ENCODE results near the gene ETNPPL. TPM values are rescaled to one million over a fixed set of nuclear protein-coding genes. Genes with fewer than 3 reads are reported as not detected.

Gene ETNPPL
- total RNA-seq, 8 experiments from 2014 or later: 0.16 to 53.0 (median 0.62) TPM; not detected in 3

GRCh38 chr4:108709234-108709633 is 53.6 kb downstream of the ETNPPL start:
- WGBS, 10 experiments: 25 to 100% (median 87%) methylated on average over 1 to 5 of the region's 10 CpGs; no CpG with 5 or more reads in 2 of the 10 experiments
- Histone ChIP-seq H3K4me3 (no peak overlapping the region), H3K27ac (no peak overlapping the region), H3K4me1 (replicated peaks in 1 of 2) (no peaks in the 10 kb centered on the region)
- in situ Hi-C loops (cut with MboI; ENCODE audit: low pct_unique_long_range_greater_than_20kb in 2 of 9, low sequenced_read_pairs in 9 of 9, unreplicated experiment in 9 of 9): no loop called here
- ATAC-seq (replicated peaks in 6 of 8): no peak

GRCh38 chr4:108706289-108706688 is 56.6 kb downstream of the ETNPPL start:
- peak in 5 of 8 experiments; percentile 42 to 98 (median 46) for ATAC-seq (replicated peaks in 6 of 8)
- WGBS, 10 experiments: 14 to 83% (median 51%) methylated on average over 1 to 4 of the region's 4 CpGs; no CpG with 5 or more reads in 2 of the 10 experiments
- H3K27ac ChIP-seq: no peak overlapping the region
- H3K4me1 ChIP-seq (replicated peaks in 1 of 2): no peaks in the 10 kb centered on the region
- in situ Hi-C loops (cut with MboI; ENCODE audit: low pct_unique_long_range_greater_than_20kb in 2 of 9, low sequenced_read_pairs in 9 of 9, unreplicated experiment in 9 of 9): no loop called here
- H3K4me3 ChIP-seq: no peak overlapping the region

GRCh38 chr4:108703966-108704365 is 58.9 kb downstream of the ETNPPL start:
- Histone ChIP-seq H3K4me3 (no peak overlapping the region), H3K4me1 (replicated peaks in 1 of 2) (no peaks in the 10 kb centered on the region), H3K27ac (no peak overlapping the region)
- in situ Hi-C loops (cut with MboI; ENCODE audit: low pct_unique_long_range_greater_than_20kb in 2 of 9, low sequenced_read_pairs in 9 of 9, unreplicated experiment in 9 of 9): no loop called here
- 50 to 100% (median 85%) methylated on average over 1 to 2 of the region's 2 CpGs; no CpG with 5 or more reads in 3 of the 10 experiments for WGBS, 10 experiments
- ATAC-seq (replicated peaks in 6 of 8): no peak

- in situ Hi-C loops (cut with MboI; ENCODE audit: low pct_unique_long_range_greater_than_20kb in 2 of 9, low sequenced_read_pairs in 9 of 9, unreplicated experiment in 9 of 9): no loop called here
- Histone ChIP-seq H3K27ac (no peak overlapping the region), H3K4me1 (replicated peaks in 1 of 2) (no peaks in the 10 kb centered on the region), H3K4me3 (no peak overlapping the region)
- ATAC-seq (replicated peaks in 6 of 8): no peak
Measured at GRCh38 chr4:108703370-108703769, 59.5 kb downstream of the ETNPPL start.

GRCh38 chr4:108702960-108703359 is 59.9 kb downstream of the ETNPPL start:
- no peak for ATAC-seq (replicated peaks in 6 of 8)
- Histone ChIP-seq H3K4me3 (no peak overlapping the region), H3K27ac (no peak overlapping the region), H3K4me1 (replicated peaks in 1 of 2) (no peaks in the 10 kb centered on the region)
- in situ Hi-C loops (cut with MboI; ENCODE audit: low pct_unique_long_range_greater_than_20kb in 2 of 9, low sequenced_read_pairs in 9 of 9, unreplicated experiment in 9 of 9): no loop called here
- WGBS, 10 experiments: 0 to 100% (median 68%) methylated on average over 1 to 3 of the region's 3 CpGs; no CpG with 5 or more reads in 1 of the 10 experiments

- 0 to 100% (median 74%) methylated on average over 1 of the region's 1 CpG; no CpG with 5 or more reads in 4 of the 10 experiments for WGBS, 10 experiments
- Histone ChIP-seq H3K4me3 (no peak overlapping the region), H3K27ac (no peak overlapping the region), H3K4me1 (replicated peaks in 1 of 2) (peaks cover 0 to 3% of the 10 kb centered on the region in 2 donors)
- in situ Hi-C loops (cut with MboI; ENCODE audit: low pct_unique_long_range_greater_than_20kb in 2 of 9, low sequenced_read_pairs in 9 of 9, unreplicated experiment in 9 of 9): no loop called here
- ATAC-seq (replicated peaks in 6 of 8): peak in 2 of 8 experiments; percentile 22 to 34
Measured at GRCh38 chr4:108700081-108700757, 62.6 kb downstream of the ETNPPL start.

- H3K4me3 ChIP-seq: no peak overlapping the region
- no peak for ATAC-seq (replicated peaks in 6 of 8)
- peaks cover 0 to 3% of the 10 kb centered on the region in 2 donors for H3K4me1 ChIP-seq (replicated peaks in 1 of 2)
- in situ Hi-C loops (cut with MboI; ENCODE audit: low pct_unique_long_range_greater_than_20kb in 2 of 9, low sequenced_read_pairs in 9 of 9, unreplicated experiment in 9 of 9): loop anchor here in 2 of 9 experiments (25.0 kb wide), 2 partner anchors 616 to 691 kb away; partner anchors contain the start of gene COL25A1 (in 1 of the 2)
- H3K27ac ChIP-seq: no peak overlapping the region
- WGBS, 10 experiments: 69 to 93% (median 77%) methylated on average over 2 to 3 of the region's 3 CpGs; no CpG with 5 or more reads in 2 of the 10 experiments
Measured at GRCh38 chr4:108696160-108696559, 66.7 kb downstream of the ETNPPL start.

GRCh38 chr4:108695062-108695461 is 67.8 kb downstream of the ETNPPL start:
- in situ Hi-C loops (cut with MboI; ENCODE audit: low pct_unique_long_range_greater_than_20kb in 2 of 9, low sequenced_read_pairs in 9 of 9, unreplicated experiment in 9 of 9): loop anchor here in 2 of 9 experiments (25.0 kb wide), 2 partner anchors 617 to 692 kb away; partner anchors contain the start of gene COL25A1 (in 1 of the 2)
- H3K27ac ChIP-seq: no peak overlapping the region
- 80 to 100% (median 100%) methylated on average over 1 of the region's 1 CpG; no CpG with 5 or more reads in 5 of the 10 experiments for WGBS, 10 experiments
- no peak for ATAC-seq (replicated peaks in 6 of 8)
- peaks cover 0 to 3% of the 10 kb centered on the region in 2 donors for H3K4me1 ChIP-seq (replicated peaks in 1 of 2)
- H3K4me3 ChIP-seq: no peak overlapping the region

GRCh38 chr4:108694423-108694822 is 68.4 kb downstream of the ETNPPL start:
- peaks cover 0 to 3% of the 10 kb centered on the region in 2 donors for H3K4me1 ChIP-seq (replicated peaks in 1 of 2)
- in situ Hi-C loops (cut with MboI; ENCODE audit: low pct_unique_long_range_greater_than_20kb in 2 of 9, low sequenced_read_pairs in 9 of 9, unreplicated experiment in 9 of 9): loop anchor here in 2 of 9 experiments (25.0 kb wide), 2 partner anchors 618 to 693 kb away; partner anchors contain the start of gene COL25A1 (in 1 of the 2)
- no peak overlapping the region for H3K4me3 ChIP-seq
- 56 to 100% (median 88%) methylated on average over 1 to 3 of the region's 3 CpGs for WGBS, 10 experiments
- no peak overlapping the region for H3K27ac ChIP-seq
- no peak for ATAC-seq (replicated peaks in 6 of 8)

- 60 to 92% (median 79%) methylated on average over 1 to 3 of the region's 3 CpGs; no CpG with 5 or more reads in 4 of the 10 experiments for WGBS, 10 experiments
- H3K4me3 ChIP-seq: no peak overlapping the region
- in situ Hi-C loops (cut with MboI; ENCODE audit: low pct_unique_long_range_greater_than_20kb in 2 of 9, low sequenced_read_pairs in 9 of 9, unreplicated experiment in 9 of 9): loop anchor here in 2 of 9 experiments (25.0 kb wide), 2 partner anchors 618 to 693 kb away; partner anchors contain the start of gene COL25A1 (in 1 of the 2)
- ATAC-seq (replicated peaks in 6 of 8): no peak
- peaks cover 0 to 3% of the 10 kb centered on the region in 2 donors for H3K4me1 ChIP-seq (replicated peaks in 1 of 2)
- H3K27ac ChIP-seq: no peak overlapping the region
Measured at GRCh38 chr4:108693819-108694218, 69.0 kb downstream of the ETNPPL start.

- Histone ChIP-seq H3K4me3 (no peak overlapping the region), H3K4me1 (replicated peaks in 1 of 2) (peaks cover 0 to 3% of the 10 kb centered on the region in 2 donors), H3K27ac (no peak overlapping the region)
- in situ Hi-C loops (cut with MboI; ENCODE audit: low pct_unique_long_range_greater_than_20kb in 2 of 9, low sequenced_read_pairs in 9 of 9, unreplicated experiment in 9 of 9): loop anchor here in 2 of 9 experiments (25.0 kb wide), 2 partner anchors 619 to 694 kb away; partner anchors contain the start of gene COL25A1 (in 1 of the 2)
- ATAC-seq (replicated peaks in 6 of 8): no peak
- 57 to 100% (median 87%) methylated on average over 1 to 3 of the region's 3 CpGs; no CpG with 5 or more reads in 4 of the 10 experiments for WGBS, 10 experiments
Measured at GRCh38 chr4:108693211-108693610, 69.6 kb downstream of the ETNPPL start.

Measured in motor neuron (in vitro differentiated cells).